Measurements from ENCODE around the gene C8G. TPM values are rescaled to one million over a fixed set of nuclear protein-coding genes. Genes with fewer than 3 reads are reported as not detected.

The C8G gene
- total RNA-seq, 2 donors from 2014 or later = not detected

- peak overlapping the region in 1 of 2 donors; percentile 77 for H3K27ac ChIP-seq
- H3K9me3 ChIP-seq = no peaks in the 10 kb centered on the region
Measured at GRCh38 chr9:136900556-136900955, 44.5 kb upstream of the C8G start.

GRCh38 chr9:136900988-136901515 is 44.0 kb upstream of the C8G start:
- H3K27ac ChIP-seq = peak overlapping the region; percentile 77 to 78
- TF ChIP-seq POLR2AphosphoS5 (IDR thresholded peaks at IDR 0.05) = no peak
- TF ChIP-seq POLR2A (IDR thresholded peaks at IDR 0.05) = no peak
- TF ChIP-seq CTCF (IDR thresholded peaks at IDR 0.05) = no peak

More at GRCh38 chr9:136900556-136900955, 44.5 kb upstream of the C8G start:
- WGBS = 94% methylated on average over 10 of the region's 10 CpGs
- H3K27me3 ChIP-seq (replicated peaks; ENCODE audit: insufficient read depth) = no peaks in the 10 kb centered on the region
- no peak overlapping the region for H3K4me3 ChIP-seq
- TF ChIP-seq POLR2AphosphoS5 (IDR thresholded peaks at IDR 0.05) = no peak
- TF ChIP-seq CTCF (IDR thresholded peaks at IDR 0.05) = no peak
- no peak for TF ChIP-seq POLR2A (IDR thresholded peaks at IDR 0.05)
- H3K4me1 ChIP-seq (replicated peaks) = peaks cover 7% of the 10 kb centered on the region
- H3K36me3 ChIP-seq = no peaks in the 10 kb centered on the region
- intact Hi-C loops (cut with DNase I) = no loop called here
- DNase-seq (ENCODE audit: low spot score) = no peak

GRCh38 chr9:136901516-136902258 is 43.4 kb upstream of the C8G start:
- no peak overlapping the region for H3K4me3 ChIP-seq
- TF ChIP-seq POLR2AphosphoS5 (IDR thresholded peaks at IDR 0.05) = no peak
- peak; percentile 55 for TF ChIP-seq POLR2A (IDR thresholded peaks at IDR 0.05)
- no peak for TF ChIP-seq CTCF (IDR thresholded peaks at IDR 0.05)
- no peaks in the 10 kb centered on the region for H3K27me3 ChIP-seq (replicated peaks; ENCODE audit: insufficient read depth)
- no peaks in the 10 kb centered on the region for H3K36me3 ChIP-seq
- H3K4me1 ChIP-seq (replicated peaks) = peaks cover 7% of the 10 kb centered on the region
- WGBS = 21% methylated on average over 20 of the region's 20 CpGs
- DNase-seq (ENCODE audit: low spot score) = peak; percentile 47
- H3K27ac ChIP-seq = peak overlapping the region; percentile 77 to 78
- H3K9me3 ChIP-seq = no peaks in the 10 kb centered on the region
- intact Hi-C loops (cut with DNase I) = no loop called here

More at GRCh38 chr9:136900988-136901515, 44.0 kb upstream of the C8G start:
- no peaks in the 10 kb centered on the region for H3K36me3 ChIP-seq
- H3K27me3 ChIP-seq (replicated peaks; ENCODE audit: insufficient read depth) = no peaks in the 10 kb centered on the region
- 57% methylated on average over 13 of the region's 13 CpGs for WGBS
- intact Hi-C loops (cut with DNase I) = no loop called here
- no peaks in the 10 kb centered on the region for H3K9me3 ChIP-seq
- DNase-seq (ENCODE audit: low spot score) = no peak
- no peak overlapping the region for H3K4me3 ChIP-seq
- peaks cover 7% of the 10 kb centered on the region for H3K4me1 ChIP-seq (replicated peaks)

- TF ChIP-seq POLR2A (IDR thresholded peaks at IDR 0.05) = peak; percentile 50
- TF ChIP-seq POLR2AphosphoS5 (IDR thresholded peaks at IDR 0.05) = peak; percentile 92
- no peak for TF ChIP-seq CTCF (IDR thresholded peaks at IDR 0.05)
- peak; percentile 85 for DNase-seq (ENCODE audit: low spot score)
- Histone ChIP-seq H3K27ac (peak overlapping the region; percentile 77 to 78), H3K4me1 (replicated peaks) (peaks cover 7% of the 10 kb centered on the region), H3K9me3 (no peaks in the 10 kb centered on the region), H3K27me3 (replicated peaks; ENCODE audit: insufficient read depth) (no peaks in the 10 kb centered on the region), H3K36me3 (no peaks in the 10 kb centered on the region), H3K4me3 (no peak overlapping the region)
- 6% methylated on average over 15 of the region's 15 CpGs for WGBS
- intact Hi-C loops (cut with DNase I) = no loop called here
Measured at GRCh38 chr9:136902259-136902821, 42.7 kb upstream of the C8G start.

All from prostate gland (tissue), 2 donors.